Esophagus squamous epithelium (tissue), 4 donors: Measurements from ENCODE around the gene CCDC18.
"Not testable (repeated sequence)": the region's sequence is repeated elsewhere in the genome, so short reads cannot be mapped to it uniquely, and the experiment has no call there.

Experiments used
- CTCF ChIP-seq, 6 experiments: fragments of 450-650 bp in 4 of 6; fragments of 200-600 bp in 2 of 6; sonication (generic) in 2 of 6; IDR thresholded peaks; one replicate each; pipeline ENCODE4 v1.5.1; 2016 to 2019; ENCODE audit warnings: antibody characterized with exemption in 6 of 6, mild to moderate bottlenecking in 4 of 6, moderate library complexity in 4 of 6
- POLR2A ChIP-seq, 4 donors: fragments of 450-650 bp; IDR thresholded peaks; one replicate each; pipeline ENCODE4 v1.6.1; 2017; ENCODE audit warnings: antibody characterized with exemption in 4 of 4, mild to moderate bottlenecking in 4 of 4, moderate library complexity in 3 of 4

- TF ChIP-seq CTCF, POLR2A (IDR thresholded peaks at IDR 0.05): not testable (repeated sequence)
These were observed 40.2 kb downstream of the CCDC18 start for GRCh38 chr1:93220716-93221115.
